Measurements from ENCODE around the gene BCAS2.
A peak's percentile ranks its signal among the peaks of the same experiment; 100 is the strongest.
"Not testable (repeated sequence)": the region's sequence is repeated elsewhere in the genome, so short reads cannot be mapped to it uniquely, and the experiment has no call there.

The BCAS2 gene

DNA sequence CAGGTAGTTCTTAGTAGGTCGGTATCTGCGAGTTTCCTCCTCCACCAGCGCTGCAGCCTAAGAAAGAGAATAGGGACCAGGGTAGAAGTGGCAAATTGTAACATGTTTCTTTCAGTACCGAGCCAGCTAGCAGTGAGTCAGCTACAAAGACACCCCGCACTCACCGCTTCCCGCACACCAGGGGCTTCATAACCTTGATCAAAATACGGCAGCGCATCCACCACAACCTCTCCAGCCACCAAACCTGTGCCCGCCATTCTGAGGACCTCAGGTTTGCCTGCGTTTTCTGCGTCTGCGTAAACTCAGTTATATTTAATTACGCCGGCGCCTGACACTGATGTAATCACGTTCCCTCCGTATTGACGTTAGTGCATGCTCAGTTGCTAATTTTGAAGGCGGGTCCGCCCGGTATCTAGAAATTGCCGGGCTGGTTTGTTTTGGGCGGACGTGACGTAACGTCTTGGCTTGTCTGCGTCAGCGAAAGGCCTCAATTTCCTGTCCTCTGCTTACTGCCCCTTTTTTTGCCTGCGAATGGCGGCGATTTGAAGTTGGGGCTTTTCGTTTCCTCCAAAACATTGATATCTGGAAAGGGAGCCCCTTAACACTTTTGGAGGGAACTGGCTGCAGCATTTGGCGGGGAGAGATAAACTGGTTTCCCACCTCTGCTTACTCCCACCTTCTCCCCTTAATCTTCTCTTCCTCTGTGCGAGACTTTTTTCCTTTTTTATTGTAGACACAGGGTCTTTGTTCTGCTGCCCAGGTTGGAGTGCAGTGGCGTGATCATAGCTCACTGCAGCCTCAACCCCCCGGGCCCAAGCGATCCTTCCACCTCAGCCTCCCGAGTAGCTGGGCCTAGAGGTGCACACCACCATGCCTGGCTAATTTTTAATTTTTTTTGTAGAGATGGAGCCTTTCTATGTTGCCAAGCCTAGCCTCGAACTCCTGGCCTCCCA lies at the start of gene BCAS2:
Gene BCAS2 (minus strand): TSS at position 281 of the 953 bp plus-strand sequence. CDS start 24 bp downstream, at position 257.
- peak; percentile 97 for DNase-seq

- DNase-seq, result no peak
Measured at GRCh38 chr1:114627107-114627506, 45.7 kb upstream of the BCAS2 start.

- no peak for DNase-seq
Measured at GRCh38 chr1:114623364-114623763, 41.9 kb upstream of the BCAS2 start.

- no peak for DNase-seq
Measured at GRCh38 chr1:114620419-114620818, 39.0 kb upstream of the BCAS2 start.

GRCh38 chr1:114618606-114619005 lies 37.2 kb upstream of the BCAS2 start:
- no peak for DNase-seq

- DNase-seq, result no peak
Measured at GRCh38 chr1:114610546-114611245, 29.3 kb upstream of the BCAS2 start.

DNA sequence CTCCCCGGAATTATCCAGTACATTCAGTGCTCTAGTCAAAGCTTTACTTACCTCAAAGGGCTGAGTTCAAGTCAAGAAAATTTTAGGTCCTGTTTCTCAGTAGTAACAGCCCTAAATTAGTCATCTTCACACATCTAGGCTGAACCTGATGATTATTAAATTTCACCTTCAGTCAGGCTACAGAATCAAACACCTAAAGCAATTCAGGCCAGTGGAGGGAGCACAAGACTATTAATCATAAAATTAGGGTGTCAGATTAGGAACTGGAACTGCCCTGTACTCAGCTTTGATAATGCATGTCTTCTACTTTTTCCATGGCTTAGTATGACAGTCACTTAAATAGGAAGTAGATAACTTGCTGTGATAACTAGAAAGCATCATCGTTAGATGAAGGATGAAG lies 28.4 kb upstream of the BCAS2 start:
- DNase-seq, result no peak

GRCh38 chr1:114609026-114609425 lies 27.6 kb upstream of the BCAS2 start:
- DNase-seq, result no peak

DNA sequence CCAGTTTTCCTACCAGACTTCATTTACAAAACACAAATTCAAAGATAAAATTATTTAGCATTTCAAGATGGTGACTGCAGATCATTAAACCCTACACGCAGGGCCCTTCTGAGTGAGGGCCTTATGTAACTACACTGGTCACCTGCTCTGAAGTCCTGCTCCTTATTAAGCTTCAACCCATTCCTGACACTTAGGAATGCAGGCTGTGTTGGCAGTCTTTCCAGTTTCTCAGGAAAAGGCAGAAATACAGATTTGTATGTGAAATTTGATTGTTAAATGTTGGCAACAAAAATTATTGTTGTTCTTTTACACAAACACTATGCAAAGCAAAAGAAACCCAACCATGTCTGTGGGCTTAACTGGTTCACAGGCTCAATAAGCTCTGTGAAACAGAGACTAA lies 25.8 kb upstream of the BCAS2 start:
- DNase-seq, result no peak

GRCh38 chr1:114597949-114598348 lies 16.5 kb upstream of the BCAS2 start:
- no peak for DNase-seq

- no peak for DNase-seq
Measured at GRCh38 chr1:114595602-114596001, 14.2 kb upstream of the BCAS2 start.

GRCh38 chr1:114594046-114594445 lies 12.6 kb upstream of the BCAS2 start:
- DNase-seq, result no peak

DNA sequence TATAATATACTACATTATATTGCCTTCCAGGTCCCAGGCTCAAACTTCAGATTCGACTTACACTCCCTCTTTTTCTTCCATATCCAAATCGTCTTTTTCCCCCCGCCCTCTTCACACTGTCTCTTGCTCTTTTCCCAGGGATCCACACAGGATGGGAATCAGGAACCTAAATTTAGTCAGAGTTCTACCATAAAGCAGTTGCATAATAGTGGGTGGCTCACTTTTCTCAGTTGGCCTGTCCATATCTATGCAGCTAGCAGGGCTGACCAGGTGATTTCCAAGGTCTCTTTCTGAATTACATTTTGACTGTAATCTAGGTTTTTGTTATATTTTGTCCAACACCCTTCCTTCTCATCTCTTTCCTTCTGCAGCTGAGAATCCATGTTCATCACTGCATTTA lies 7.7 kb upstream of the BCAS2 start:
- no peak for DNase-seq

GRCh38 chr1:114588196-114588689 lies 6.8 kb upstream of the BCAS2 start:
- no peak for DNase-seq

GRCh38 chr1:114587203-114587991 lies 6.0 kb upstream of the BCAS2 start:
- no peak for DNase-seq

- DNase-seq, result no peak
Measured at GRCh38 chr1:114586513-114587047, 5.2 kb upstream of the BCAS2 start.

GRCh38 chr1:114585231-114585630 lies 3.8 kb upstream of the BCAS2 start:
- no peak for DNase-seq

DNA sequence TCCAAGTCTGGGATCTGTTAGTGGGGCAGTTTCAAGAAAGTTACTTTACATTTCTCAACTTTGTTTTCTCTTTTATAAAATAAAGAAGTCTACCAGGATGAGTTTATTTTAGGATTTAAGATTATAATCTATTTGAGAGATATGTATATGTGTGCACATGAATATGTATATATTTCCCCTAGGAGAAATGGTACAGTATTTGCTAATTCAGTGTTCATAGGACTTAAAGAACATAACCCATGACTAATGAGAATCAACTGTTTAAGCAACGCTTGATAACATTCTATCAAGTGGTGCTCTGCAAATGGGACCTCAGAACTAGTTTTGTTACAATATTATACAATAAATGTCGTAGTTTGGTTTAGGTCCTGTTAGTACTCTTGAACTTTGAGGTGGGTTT lies 7.0 kb downstream of the BCAS2 start:
- DNase-seq, result no peak

DNA sequence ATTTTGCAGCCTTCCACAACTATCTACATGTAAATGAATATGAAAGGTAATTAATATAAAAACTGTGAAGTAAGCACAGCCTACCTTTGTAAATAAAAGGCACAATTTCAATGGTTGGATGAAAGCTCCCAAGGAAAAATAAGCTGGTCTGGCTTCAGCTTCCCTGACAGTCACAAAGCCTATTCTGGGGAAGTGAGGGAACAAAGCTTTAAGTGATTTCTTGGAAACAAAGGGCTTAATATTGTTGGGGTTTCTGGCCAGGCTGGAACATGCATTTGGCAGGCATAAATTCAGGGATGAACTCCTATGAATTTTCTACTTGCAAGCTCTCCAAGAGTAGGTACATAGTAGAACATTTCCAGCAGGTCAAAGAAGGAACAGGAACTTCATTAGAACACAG lies 17.3 kb downstream of the BCAS2 start:
- DNase-seq, result no peak

- DNase-seq, result not testable (repeated sequence)
Measured at GRCh38 chr1:114562978-114563510, 18.4 kb downstream of the BCAS2 start.

DNA sequence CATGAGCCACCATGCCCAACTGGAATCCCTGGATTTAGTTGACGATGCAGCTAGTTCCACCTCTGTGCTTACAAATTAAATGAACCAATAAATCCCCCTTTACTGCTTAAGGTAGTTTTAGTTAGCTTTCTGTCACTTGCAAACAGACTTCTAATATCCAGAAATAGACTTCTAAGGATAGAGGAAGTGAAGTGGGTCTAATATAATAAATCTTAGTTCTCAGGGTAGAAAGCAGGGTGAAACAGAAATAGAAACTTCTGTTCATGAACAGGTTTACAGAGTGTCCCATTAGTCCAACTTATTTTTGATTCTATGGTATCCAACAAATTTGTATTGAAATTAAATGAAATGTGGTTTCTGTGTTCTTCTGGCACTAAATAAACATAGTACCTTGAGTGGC lies 20.1 kb downstream of the BCAS2 start:
- DNase-seq, result no peak

GRCh38 chr1:114559356-114559755 lies 22.1 kb downstream of the BCAS2 start:
- no peak for DNase-seq

All from CD4-positive, alpha-beta T cell treated with Interferon alpha-2 for 1 hour (primary cell).